ENCODE results near the gene LYRM9.
"Not testable (repeated sequence)": the region's sequence is repeated elsewhere in the genome, so short reads cannot be mapped to it uniquely, and the experiment has no call there.

LYRM9 gene

GRCh38 chr17:27839571-27840405 lies 53.4 kb downstream of the LYRM9 start:
- not testable (repeated sequence) for DNase-seq (ENCODE audit: low read depth, low spot score)

- DNase-seq (ENCODE audit: low read depth, low spot score) = not testable (repeated sequence)
Measured at GRCh38 chr17:27838607-27839006, 54.6 kb downstream of the LYRM9 start.

- DNase-seq (ENCODE audit: low read depth, low spot score) = not testable (repeated sequence)
Measured at GRCh38 chr17:27837769-27838168, 55.4 kb downstream of the LYRM9 start.

- DNase-seq (ENCODE audit: low read depth, low spot score) = no peak
Measured at GRCh38 chr17:27836651-27837050, 56.5 kb downstream of the LYRM9 start.

- DNase-seq (ENCODE audit: low read depth, low spot score) = no peak
Measured at GRCh38 chr17:27834571-27834970, 58.6 kb downstream of the LYRM9 start.

GRCh38 chr17:27832831-27833230 lies 60.3 kb downstream of the LYRM9 start:
- DNase-seq (ENCODE audit: low read depth, low spot score) = no peak

- not testable (repeated sequence) for DNase-seq (ENCODE audit: low read depth, low spot score)
Measured at GRCh38 chr17:27829888-27830287, 63.3 kb downstream of the LYRM9 start.

- not testable (repeated sequence) for DNase-seq (ENCODE audit: low read depth, low spot score)
Measured at GRCh38 chr17:27829143-27829711, 63.9 kb downstream of the LYRM9 start.

Measured in activated CD4-positive, CD25-positive, alpha-beta regulatory T cell treated with anti-CD3 and anti-CD28 coated beads, Interleukin-2, amount 50 U/mL, for 16 hours (primary cell).